ENCODE measurements around the gene CFAP53. TPM values are rescaled to one million over a fixed set of nuclear protein-coding genes. Genes with fewer than 3 reads are reported as not detected.

Gene CFAP53
- polyA plus RNA-seq, 1 of the 3 experiments (the other 2 are of a cell fraction): 1.6 TPM

- POLR2A ChIA-PET: no interaction called here
- CTCF ChIA-PET: interaction anchor here (0.7 to 3.0 kb wide), 26 partner anchors 8 to 1583 kb away, joined by 3 to 27 read pairs (median 4); no protein-coding TSS in a partner anchor
- Histone ChIP-seq H3K36me3 (replicated peaks in 1 of 2; ENCODE audit: control insufficient read depth in 1 of 2, insufficient read depth in 2 of 2, low read length in 1 of 2) (no peaks in the 10 kb centered on the region), H3K27me3 (ENCODE audit: insufficient read depth) (peaks cover 46% of the 10 kb centered on the region), H4K20me1 (ENCODE audit: insufficient read depth) (no peaks in the 10 kb centered on the region), H3K9me3 (no peaks in the 10 kb centered on the region), H3F3A (replicated peaks; ENCODE audit: insufficient read depth) (no peaks in the 10 kb centered on the region), H3K9ac (no peak within 1 kb of the TSS), H2AFZ (ENCODE audit: low read depth) (no peak within 1 kb of the TSS), H3K4me2 (peak within 1 kb of the TSS; percentile 50; the same call in 1 of the 2 replicates), H3K4me1 (ENCODE audit: control insufficient read depth in 1 of 2, insufficient read depth in 2 of 2, low read depth in 1 of 2, low read length in 1 of 2) (no peaks in the 10 kb centered on the region; a peak in 1 of 4 replicates), H3K4me3 (ENCODE audit: low read depth in 2 of 2, low read length in 1 of 2) (peak within 1 kb of the TSS; percentile 19 to 49; a peak in 3 of 4 replicates), H3K27ac (ENCODE audit: low read depth in 2 of 2, low read length in 1 of 2) (no peak within 1 kb of the TSS), H3K9me2 (no peaks in the 10 kb centered on the region), H3K79me2 (ENCODE audit: insufficient read depth) (no peaks in the 10 kb centered on the region)
- TF ChIP-seq EP300 (IDR thresholded peaks at IDR 0.05; ENCODE audit: borderline replicate concordance in 1 of 2, low read depth in 1 of 2, low read length in 1 of 2) (no peak), MEF2A (IDR thresholded peaks at IDR 0.05; ENCODE audit: borderline replicate concordance, low read depth) (no peak), TAF1 (IDR thresholded peaks at IDR 0.05; ENCODE audit: borderline replicate concordance, low read depth, low read length) (no peak), EZH2phosphoT487 (IDR thresholded peaks at IDR 0.05; ENCODE audit: borderline replicate concordance, low read depth) (no peak), CTCF (IDR thresholded peaks at IDR 0.05) (peak; percentile 29; the same call in 1 of the 2 replicates), NFIC (IDR thresholded peaks at IDR 0.05; ENCODE audit: borderline replicate concordance) (no peak), USF2 (IDR thresholded peaks at IDR 0.05; ENCODE audit: borderline replicate concordance, low read depth, low read length) (no peak)
- peak; percentile 86 for DNase-seq
- WGBS (ENCODE audit: low lambda C conversion rate): 3% methylated on average over 16 of the region's 115 CpGs
Observed at GRCh38 chr18:50194631-50195532, 71.4 kb downstream of the CFAP53 start, which contains the start of gene MYO5B. TSS of gene MYO5B (minus strand) at chr18:50195147. CDS start at chr18:50194793, 354 bp downstream.

DNA sequence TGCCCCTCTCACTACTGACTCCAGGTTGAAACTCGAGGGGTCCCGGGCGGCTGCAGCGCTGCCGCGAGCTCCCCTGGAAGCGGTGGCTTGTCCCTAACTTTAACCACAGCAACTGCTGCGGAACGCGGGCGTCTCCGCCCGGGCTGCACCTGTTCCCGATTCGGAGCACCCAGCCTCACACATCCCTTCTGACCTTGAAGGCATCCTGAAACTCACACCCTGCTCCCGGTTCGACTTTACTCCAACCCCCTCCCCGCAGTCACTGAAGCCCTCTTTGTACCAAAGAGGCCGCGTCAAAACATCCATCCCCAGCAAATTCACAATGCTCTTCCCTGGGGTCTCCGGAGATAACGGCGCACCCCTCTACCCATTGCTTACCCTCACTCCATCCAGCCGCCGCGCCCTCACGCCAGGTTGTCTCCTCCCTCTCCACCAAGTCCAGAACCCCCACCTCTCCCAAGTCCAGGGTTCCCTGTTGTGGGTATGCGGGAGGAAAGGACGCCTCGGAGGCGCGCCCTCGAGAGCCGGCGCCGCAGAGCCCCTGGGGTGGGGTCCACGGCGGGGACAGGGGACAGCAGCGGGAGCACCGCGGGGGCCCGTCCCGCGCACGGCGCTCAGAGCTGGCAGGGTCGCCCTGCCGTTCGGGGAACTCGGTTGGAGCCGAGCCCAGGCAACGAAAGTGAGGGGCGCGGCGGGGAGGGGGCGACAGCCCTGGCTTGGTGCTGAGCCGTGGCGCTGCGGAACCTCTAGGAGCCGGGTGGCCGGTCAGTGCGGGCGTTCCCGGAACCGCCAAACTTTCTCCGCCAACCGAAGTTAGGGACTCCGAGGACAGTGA lies 72.3 kb downstream of the CFAP53 start:
- peak overlapping the region in 1 of 2 experiments; percentile 49; a peak in 2 of 4 replicates for H3K4me3 ChIP-seq (ENCODE audit: low read depth in 2 of 2, low read length in 1 of 2)
- no peaks in the 10 kb centered on the region for H3K9me2 ChIP-seq
- POLR2A ChIA-PET: no interaction called here
- no peak for DNase-seq
- CTCF ChIA-PET: interaction anchor here (1.0 to 3.0 kb wide), 17 partner anchors 10 to 683 kb away, joined by 3 to 27 read pairs (median 4); no protein-coding TSS in a partner anchor
- 0 out of 2 replicates have a peak overlapping the region, but pooled peaks have one; percentile 50 for H3K4me2 ChIP-seq
- H3K27ac ChIP-seq (ENCODE audit: low read depth in 2 of 2, low read length in 1 of 2): no peak overlapping the region
- no peak overlapping the region for H2AFZ ChIP-seq (ENCODE audit: low read depth)
- H4K20me1 ChIP-seq (ENCODE audit: insufficient read depth): no peaks in the 10 kb centered on the region
- H3K9me3 ChIP-seq: no peaks in the 10 kb centered on the region
- H3K79me2 ChIP-seq (ENCODE audit: insufficient read depth): no peaks in the 10 kb centered on the region
- no peaks in the 10 kb centered on the region; a peak in 1 of 4 replicates for H3K4me1 ChIP-seq (ENCODE audit: control insufficient read depth in 1 of 2, insufficient read depth in 2 of 2, low read depth in 1 of 2, low read length in 1 of 2)
- H3K27me3 ChIP-seq (ENCODE audit: insufficient read depth): peaks cover 46% of the 10 kb centered on the region
- 10% methylated on average over 27 of the region's 68 CpGs for WGBS (ENCODE audit: low lambda C conversion rate)
- no peaks in the 10 kb centered on the region for H3K36me3 ChIP-seq (replicated peaks in 1 of 2; ENCODE audit: control insufficient read depth in 1 of 2, insufficient read depth in 2 of 2, low read length in 1 of 2)
- H3K9ac ChIP-seq: no peak overlapping the region
- TF ChIP-seq, protein P1, sequence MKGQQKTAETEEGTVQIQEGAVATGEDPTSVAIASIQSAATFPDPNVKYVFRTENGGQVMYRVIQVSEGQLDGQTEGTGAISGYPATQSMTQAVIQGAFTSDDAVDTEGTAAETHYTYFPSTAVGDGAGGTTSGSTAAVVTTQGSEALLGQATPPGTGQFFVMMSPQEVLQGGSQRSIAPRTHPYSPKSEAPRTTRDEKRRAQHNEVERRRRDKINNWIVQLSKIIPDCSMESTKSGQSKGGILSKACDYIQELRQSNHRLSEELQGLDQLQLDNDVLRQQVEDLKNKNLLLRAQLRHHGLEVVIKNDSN (IDR thresholded peaks at IDR 0.05; ENCODE audit: borderline replicate concordance, low read depth): no peak
- TF ChIP-seq SIN3A (IDR thresholded peaks at IDR 0.05; ENCODE audit: borderline replicate concordance, low read depth, low read length) (no peak), RCOR1 (IDR thresholded peaks at IDR 0.05; ENCODE audit: low read length) (no peak), ZBTB33 (IDR thresholded peaks at IDR 0.05; ENCODE audit: borderline replicate concordance, low read depth) (no peak)
- TF ChIP-seq, protein P2, sequence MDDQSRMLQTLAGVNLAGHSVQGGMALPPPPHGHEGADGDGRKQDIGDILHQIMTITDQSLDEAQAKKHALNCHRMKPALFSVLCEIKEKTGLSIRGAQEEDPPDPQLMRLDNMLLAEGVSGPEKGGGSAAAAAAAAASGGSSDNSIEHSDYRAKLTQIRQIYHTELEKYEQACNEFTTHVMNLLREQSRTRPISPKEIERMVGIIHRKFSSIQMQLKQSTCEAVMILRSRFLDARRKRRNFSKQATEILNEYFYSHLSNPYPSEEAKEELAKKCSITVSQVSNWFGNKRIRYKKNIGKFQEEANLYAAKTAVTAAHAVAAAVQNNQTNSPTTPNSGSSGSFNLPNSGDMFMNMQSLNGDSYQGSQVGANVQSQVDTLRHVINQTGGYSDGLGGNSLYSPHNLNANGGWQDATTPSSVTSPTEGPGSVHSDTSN (IDR thresholded peaks at IDR 0.05): no peak
- no peaks in the 10 kb centered on the region for H3F3A ChIP-seq (replicated peaks; ENCODE audit: insufficient read depth)
